ENCODE results near the gene SLC39A10.

DNA sequence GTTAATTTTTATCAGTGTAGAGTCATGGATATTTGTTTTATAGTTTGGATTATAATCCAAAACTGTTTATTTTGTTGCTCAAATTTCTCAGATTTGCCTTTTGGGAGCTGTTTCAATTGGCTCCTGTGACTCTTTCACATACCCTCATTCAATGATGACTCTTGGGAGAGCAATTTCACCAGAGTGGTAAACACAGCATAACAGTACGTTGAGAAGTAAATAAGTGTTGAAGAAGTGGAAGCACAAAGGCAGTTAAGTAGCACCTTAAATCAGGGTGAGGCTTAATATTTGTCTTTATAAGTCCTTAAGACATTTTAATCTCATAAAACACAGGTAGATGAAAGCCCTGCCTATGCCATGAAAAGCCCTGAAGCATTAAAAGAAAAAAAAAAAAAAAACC is 17.1 kb upstream of the SLC39A10 start:
- TF ChIP-seq, protein P1, sequence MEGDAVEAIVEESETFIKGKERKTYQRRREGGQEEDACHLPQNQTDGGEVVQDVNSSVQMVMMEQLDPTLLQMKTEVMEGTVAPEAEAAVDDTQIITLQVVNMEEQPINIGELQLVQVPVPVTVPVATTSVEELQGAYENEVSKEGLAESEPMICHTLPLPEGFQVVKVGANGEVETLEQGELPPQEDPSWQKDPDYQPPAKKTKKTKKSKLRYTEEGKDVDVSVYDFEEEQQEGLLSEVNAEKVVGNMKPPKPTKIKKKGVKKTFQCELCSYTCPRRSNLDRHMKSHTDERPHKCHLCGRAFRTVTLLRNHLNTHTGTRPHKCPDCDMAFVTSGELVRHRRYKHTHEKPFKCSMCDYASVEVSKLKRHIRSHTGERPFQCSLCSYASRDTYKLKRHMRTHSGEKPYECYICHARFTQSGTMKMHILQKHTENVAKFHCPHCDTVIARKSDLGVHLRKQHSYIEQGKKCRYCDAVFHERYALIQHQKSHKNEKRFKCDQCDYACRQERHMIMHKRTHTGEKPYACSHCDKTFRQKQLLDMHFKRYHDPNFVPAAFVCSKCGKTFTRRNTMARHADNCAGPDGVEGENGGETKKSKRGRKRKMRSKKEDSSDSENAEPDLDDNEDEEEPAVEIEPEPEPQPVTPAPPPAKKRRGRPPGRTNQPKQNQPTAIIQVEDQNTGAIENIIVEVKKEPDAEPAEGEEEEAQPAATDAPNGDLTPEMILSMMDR (conservative IDR thresholded peaks at IDR 0.05; ENCODE audit: low read depth, low read length), result no peak
- TF ChIP-seq RAD21 (IDR thresholded peaks at IDR 0.05; ENCODE audit: low read length) (no peak), POLR2A (IDR thresholded peaks at IDR 0.05; ENCODE audit: low read depth, low read length) (no peak), RCOR1 (IDR thresholded peaks at IDR 0.05; ENCODE audit: insufficient replicate concordance, low read length) (no peak), CEBPB (IDR thresholded peaks at IDR 0.05; ENCODE audit: low read depth, low read length) (no peak)

All from IMR-90 (cell line).